ENCODE measurements around the gene FLVCR1.

- TF ChIP-seq POLR2AphosphoS5 (IDR thresholded peaks at IDR 0.05; ENCODE audit: low read depth, low read length) (no peak), SIN3A (IDR thresholded peaks at IDR 0.05; ENCODE audit: borderline replicate concordance, insufficient read depth, low read length) (no peak), TAF1 (IDR thresholded peaks at IDR 0.05; ENCODE audit: borderline replicate concordance, insufficient read depth, low read length) (no peak), FOXP2 (optimal IDR thresholded peaks at IDR 0.05; ENCODE audit: borderline replicate concordance, extremely low read depth, extremely low read length, insufficient read depth) (no peak)
- TF ChIP-seq, protein P1, sequence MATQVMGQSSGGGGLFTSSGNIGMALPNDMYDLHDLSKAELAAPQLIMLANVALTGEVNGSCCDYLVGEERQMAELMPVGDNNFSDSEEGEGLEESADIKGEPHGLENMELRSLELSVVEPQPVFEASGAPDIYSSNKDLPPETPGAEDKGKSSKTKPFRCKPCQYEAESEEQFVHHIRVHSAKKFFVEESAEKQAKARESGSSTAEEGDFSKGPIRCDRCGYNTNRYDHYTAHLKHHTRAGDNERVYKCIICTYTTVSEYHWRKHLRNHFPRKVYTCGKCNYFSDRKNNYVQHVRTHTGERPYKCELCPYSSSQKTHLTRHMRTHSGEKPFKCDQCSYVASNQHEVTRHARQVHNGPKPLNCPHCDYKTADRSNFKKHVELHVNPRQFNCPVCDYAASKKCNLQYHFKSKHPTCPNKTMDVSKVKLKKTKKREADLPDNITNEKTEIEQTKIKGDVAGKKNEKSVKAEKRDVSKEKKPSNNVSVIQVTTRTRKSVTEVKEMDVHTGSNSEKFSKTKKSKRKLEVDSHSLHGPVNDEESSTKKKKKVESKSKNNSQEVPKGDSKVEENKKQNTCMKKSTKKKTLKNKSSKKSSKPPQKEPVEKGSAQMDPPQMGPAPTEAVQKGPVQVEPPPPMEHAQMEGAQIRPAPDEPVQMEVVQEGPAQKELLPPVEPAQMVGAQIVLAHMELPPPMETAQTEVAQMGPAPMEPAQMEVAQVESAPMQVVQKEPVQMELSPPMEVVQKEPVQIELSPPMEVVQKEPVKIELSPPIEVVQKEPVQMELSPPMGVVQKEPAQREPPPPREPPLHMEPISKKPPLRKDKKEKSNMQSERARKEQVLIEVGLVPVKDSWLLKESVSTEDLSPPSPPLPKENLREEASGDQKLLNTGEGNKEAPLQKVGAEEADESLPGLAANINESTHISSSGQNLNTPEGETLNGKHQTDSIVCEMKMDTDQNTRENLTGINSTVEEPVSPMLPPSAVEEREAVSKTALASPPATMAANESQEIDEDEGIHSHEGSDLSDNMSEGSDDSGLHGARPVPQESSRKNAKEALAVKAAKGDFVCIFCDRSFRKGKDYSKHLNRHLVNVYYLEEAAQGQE (IDR thresholded peaks at IDR 0.05; ENCODE audit: insufficient read depth in 1 of 2, low read depth in 2 of 2, low read length in 2 of 2): no peak
Observed at GRCh38 chr1:212942679-212943392, 84.8 kb downstream of the FLVCR1 start.
